Naive thymus-derived CD4-positive, alpha-beta T cell (primary cell): ENCODE results near the gene LSAMP. TPM values are rescaled to one million over a fixed set of nuclear protein-coding genes. Genes with fewer than 3 reads are reported as not detected.
A peak's percentile ranks its signal among the peaks of the same experiment; 100 is the strongest.

Experiments used
- ATAC-seq: fragments of 150-1000 bp; cut with Tn5 transposase; 2 replicates; pipeline ENCODE4 v1.10.0; 2021; ENCODE audit warnings: mild to moderate bottlenecking, moderate library complexity
- CTCF ChIA-PET: fragments of 350-600 bp; sonication (Branson Sonifier 250); formaldehyde crosslinking; loops from one replicate; lab custom pipeline; 2021; ENCODE audit warnings: antibody characterized with exemption; lab: Charles Lee
- POLR2A ChIA-PET: fragments of 350-600 bp; sonication (Branson Sonifier 250); formaldehyde crosslinking; loops from one replicate; lab custom pipeline; 2021; ENCODE audit warnings: antibody characterized with exemption, inconsistent platforms; lab: Charles Lee
- DNase-seq, 9 donors: peaks; one replicate each; pipeline versions ENCODE4 v3.0.0 to v3.0.0-alpha.2; 2020 to 2022; ENCODE audit warnings: mixed read lengths in 1 of 9
- H3K27ac ChIP-seq: one replicate; pipeline ENCODE4 v1.7.0; 2013; ENCODE audit warnings: mild to moderate bottlenecking, low read depth, low read length, moderate library complexity
- H3K27me3 ChIP-seq, 2 donors: one replicate each; pipeline ENCODE4 v1.7.0; 2013; ENCODE audit warnings: low read length in 2 of 2, mild to moderate bottlenecking in 2 of 2, moderate library complexity in 2 of 2; ENCODE audit not compliant: control insufficient read depth in 2 of 2, insufficient read depth in 2 of 2
- H3K36me3 ChIP-seq, 3 experiments: 1 replicate in 2 of 3; 2 replicates in 1 of 3; pipeline ENCODE4 v1.7.0; 2013; ENCODE audit warnings: low read length in 3 of 3, mild to moderate bottlenecking in 3 of 3, moderate library complexity in 1 of 3; ENCODE audit not compliant: insufficient read depth in 3 of 3, control insufficient read depth in 2 of 3
- H3K4me1 ChIP-seq, 2 donors: one replicate each; pipeline ENCODE4 v1.7.0; 2013; ENCODE audit warnings: low read length in 2 of 2, mild to moderate bottlenecking in 2 of 2, moderate library complexity in 1 of 2; ENCODE audit not compliant: control insufficient read depth in 2 of 2, insufficient read depth in 2 of 2
- H3K4me3 ChIP-seq: 2 replicates; pipeline ENCODE4 v1.7.0; 2013; ENCODE audit warnings: mild to moderate bottlenecking, low read length
- H3K9me3 ChIP-seq, 3 experiments: 1 replicate in 2 of 3; 2 replicates in 1 of 3; pipeline ENCODE4 v1.7.0; 2013; ENCODE audit warnings: low read length in 3 of 3; ENCODE audit not compliant: control insufficient read depth in 2 of 3
- H3K27ac Mint-ChIP-seq, 9 donors: one replicate each; pipeline ENCODE4 v1.8.0; 2020 to 2022; ENCODE audit warnings: mixed read lengths in 9 of 9, mild to moderate bottlenecking in 8 of 9, moderate library complexity in 5 of 9, inconsistent platforms in 2 of 9
- H3K27me3 Mint-ChIP-seq, 5 donors: one replicate each; pipeline ENCODE4 v1.8.0; 2021 to 2022; ENCODE audit warnings: mixed read lengths in 5 of 5, mild to moderate bottlenecking in 1 of 5
- H3K36me3 Mint-ChIP-seq, 5 donors: one replicate each; pipeline ENCODE4 v1.8.0; 2020 to 2022; ENCODE audit warnings: mixed read lengths in 5 of 5, mild to moderate bottlenecking in 3 of 5, inconsistent platforms in 1 of 5
- H3K4me1 Mint-ChIP-seq, 7 donors: one replicate each; pipeline ENCODE4 v1.8.0; 2020 to 2022; ENCODE audit warnings: mixed read lengths in 7 of 7, mild to moderate bottlenecking in 3 of 7, inconsistent platforms in 1 of 7
- H3K4me3 Mint-ChIP-seq, 10 donors: one replicate each; pipeline ENCODE4 v1.8.0; 2020 to 2022; ENCODE audit warnings: mild to moderate bottlenecking in 10 of 10, mixed read lengths in 10 of 10, moderate library complexity in 6 of 10, inconsistent platforms in 2 of 10
- H3K9me3 Mint-ChIP-seq, 11 donors: one replicate each; pipeline ENCODE4 v1.8.0; 2020 to 2022; ENCODE audit warnings: mixed read lengths in 11 of 11, mild to moderate bottlenecking in 4 of 11, inconsistent platforms in 1 of 11, moderate library complexity in 1 of 11
- intact Hi-C, 2 donors: fragments of 100-400 bp; cut with micrococcal nuclease; formaldehyde crosslinking; loops; one replicate each; pipeline ENCODE4 v1.15.1; 2023
- polyA plus RNA-seq, 2 donors: library from polyadenylated mRNA; unstranded; fragments of 300-500 nt; fragmentation: Illumina TruSeq; gene quantifications; one replicate each; pipeline ENCODE4 v1.2.3, GENCODE V29; 2021
- total RNA-seq, 6 experiments: library from RNA in 5 of 6; stranded (reverse) in 5 of 6; gene quantifications; 1 replicate in 5 of 6; 2 replicates in 1 of 6; pipeline ENCODE4 v1.2.3 and lab custom pipeline; 2021 to 2026

LSAMP gene
- not detected for total RNA-seq
- polyA plus RNA-seq = not detected
- not detected for total RNA-seq (lab: John Stamatoyannopoulos, UW)

- Histone ChIP-seq H3K4me1 (no peaks in the 10 kb centered on the region), H3K9me3 (no peaks in the 10 kb centered on the region), H3K27me3 (no peaks in the 10 kb centered on the region), H3K36me3 (no peaks in the 10 kb centered on the region), H3K4me3 (no peak within 1 kb of the TSS), H3K27ac (no peak within 1 kb of the TSS)
- H3K27ac Mint-ChIP-seq = no peak within 1 kb of the TSS
- H3K36me3 Mint-ChIP-seq = no peaks in the 10 kb centered on the region
- intact Hi-C loops = no loop called here
- ATAC-seq (no peak), DNase-seq (no peak)
- peaks cover 5 to 21% (median 14%) of the 10 kb centered on the region in 5 donors for H3K27me3 Mint-ChIP-seq
- CTCF ChIA-PET = no interaction called here
- H3K4me3 Mint-ChIP-seq = no peak within 1 kb of the TSS
- H3K4me1 Mint-ChIP-seq = peaks cover 0 to 1% (median 0%) of the 10 kb centered on the region in 7 donors
- POLR2A ChIA-PET = no interaction called here
- H3K9me3 Mint-ChIP-seq = peaks cover 0 to 15% (median 6%) of the 10 kb centered on the region in 11 donors
Observed at GRCh38 chr3:116445311-116445841, at the start of gene LSAMP. Gene LSAMP, minus strand, starts transcription at chr3:116445487.

GRCh38 chr3:116492379-116492778, 47.1 kb upstream of the LSAMP start:
- no peaks in the 10 kb centered on the region for H3K4me1 ChIP-seq
- H3K36me3 ChIP-seq = no peaks in the 10 kb centered on the region
- Mint-ChIP-seq H3K4me1 (no peaks in the 10 kb centered on the region), H3K27me3 (no peaks in the 10 kb centered on the region), H3K4me3 (no peak overlapping the region), H3K9me3 (peaks cover 2 to 23% (median 9%) of the 10 kb centered on the region in 11 donors), H3K36me3 (peaks cover 0 to 5% (median 0%) of the 10 kb centered on the region in 5 donors), H3K27ac (no peak overlapping the region)
- ChIA-PET CTCF (no interaction called here), POLR2A (no interaction called here)
- H3K4me3 ChIP-seq = no peak overlapping the region
- H3K27ac ChIP-seq = no peak overlapping the region
- DNase-seq (no peak), ATAC-seq (no peak)
- no peaks in the 10 kb centered on the region for H3K9me3 ChIP-seq
- intact Hi-C loops = no loop called here
- H3K27me3 ChIP-seq = no peaks in the 10 kb centered on the region

- H3K27ac Mint-ChIP-seq = no peak overlapping the region
- intact Hi-C loops = no loop called here
- POLR2A ChIA-PET = no interaction called here
- no peak for ATAC-seq
- H3K4me1 Mint-ChIP-seq = no peaks in the 10 kb centered on the region
- H3K9me3 Mint-ChIP-seq = peaks cover 4 to 28% (median 14%) of the 10 kb centered on the region in 11 donors
- no peaks in the 10 kb centered on the region for H3K36me3 ChIP-seq
- H3K27me3 Mint-ChIP-seq = no peaks in the 10 kb centered on the region
- peaks cover 0 to 5% (median 0%) of the 10 kb centered on the region in 3 experiments for H3K9me3 ChIP-seq
- H3K27ac ChIP-seq = no peak overlapping the region
- peaks cover 0 to 2% (median 0%) of the 10 kb centered on the region in 5 donors for H3K36me3 Mint-ChIP-seq
- no peak for DNase-seq
- H3K27me3 ChIP-seq = no peaks in the 10 kb centered on the region
- no peak overlapping the region for H3K4me3 Mint-ChIP-seq
- H3K4me3 ChIP-seq = no peak overlapping the region
- CTCF ChIA-PET = no interaction called here
- no peaks in the 10 kb centered on the region for H3K4me1 ChIP-seq
Observed at GRCh38 chr3:116483135-116483534, 37.8 kb upstream of the LSAMP start.

GRCh38 chr3:116476691-116477090, 31.4 kb upstream of the LSAMP start:
- H3K4me1 Mint-ChIP-seq = no peaks in the 10 kb centered on the region

GRCh38 chr3:116474801-116475200, 29.5 kb upstream of the LSAMP start:
- Histone ChIP-seq H3K36me3 (no peaks in the 10 kb centered on the region), H3K27me3 (no peaks in the 10 kb centered on the region), H3K4me3 (no peak overlapping the region), H3K4me1 (no peaks in the 10 kb centered on the region), H3K9me3 (peaks cover 0 to 5% (median 0%) of the 10 kb centered on the region in 3 experiments), H3K27ac (no peak overlapping the region)
- no peak for DNase-seq
- CTCF ChIA-PET = no interaction called here
- no peaks in the 10 kb centered on the region for H3K27me3 Mint-ChIP-seq
- peak overlapping the region in 1 of 9 donors; percentile 34 for H3K27ac Mint-ChIP-seq
- H3K4me3 Mint-ChIP-seq = no peak overlapping the region
- H3K36me3 Mint-ChIP-seq = peaks cover 0 to 3% (median 0%) of the 10 kb centered on the region in 5 donors
- ATAC-seq = no peak
- H3K4me1 Mint-ChIP-seq = no peaks in the 10 kb centered on the region
- intact Hi-C loops = no loop called here
- POLR2A ChIA-PET = no interaction called here
- H3K9me3 Mint-ChIP-seq = peaks cover 2 to 30% (median 12%) of the 10 kb centered on the region in 11 donors

More at GRCh38 chr3:116476691-116477090, 31.4 kb upstream of the LSAMP start:
- Histone ChIP-seq H3K27ac (no peak overlapping the region), H3K4me1 (no peaks in the 10 kb centered on the region), H3K4me3 (no peak overlapping the region), H3K36me3 (no peaks in the 10 kb centered on the region), H3K9me3 (peaks cover 0 to 5% (median 0%) of the 10 kb centered on the region in 3 experiments), H3K27me3 (no peaks in the 10 kb centered on the region)
- no peak overlapping the region for H3K27ac Mint-ChIP-seq
- H3K27me3 Mint-ChIP-seq = no peaks in the 10 kb centered on the region
- intact Hi-C loops = no loop called here
- no peak overlapping the region for H3K4me3 Mint-ChIP-seq
- H3K36me3 Mint-ChIP-seq = peaks cover 0 to 3% (median 0%) of the 10 kb centered on the region in 5 donors
- CTCF ChIA-PET = no interaction called here
- POLR2A ChIA-PET = no interaction called here
- ATAC-seq (no peak), DNase-seq (no peak)
- peaks cover 4 to 40% (median 12%) of the 10 kb centered on the region in 11 donors for H3K9me3 Mint-ChIP-seq

- peaks cover 0 to 5% (median 0%) of the 10 kb centered on the region in 3 experiments for H3K9me3 ChIP-seq
- H3K4me3 ChIP-seq = no peak overlapping the region
- intact Hi-C loops = no loop called here
- Mint-ChIP-seq H3K9me3 (peaks cover 2 to 27% (median 12%) of the 10 kb centered on the region in 11 donors), H3K4me1 (no peaks in the 10 kb centered on the region), H3K4me3 (no peak overlapping the region), H3K36me3 (peaks cover 0 to 3% (median 0%) of the 10 kb centered on the region in 5 donors), H3K27me3 (no peaks in the 10 kb centered on the region), H3K27ac (peak overlapping the region in 1 of 9 donors; percentile 34)
- no peak for ATAC-seq
- DNase-seq = no peak
- H3K36me3 ChIP-seq = no peaks in the 10 kb centered on the region
- no peaks in the 10 kb centered on the region for H3K4me1 ChIP-seq
- ChIA-PET POLR2A (no interaction called here), CTCF (no interaction called here)
- H3K27me3 ChIP-seq = no peaks in the 10 kb centered on the region
- no peak overlapping the region for H3K27ac ChIP-seq
Observed at GRCh38 chr3:116474032-116474780, 28.9 kb upstream of the LSAMP start.
